GM19395 (cell line): ENCODE data around the gene XPO5.
"Not testable (repeated sequence)": the region's sequence is repeated elsewhere in the genome, so short reads cannot be mapped to it uniquely, and the experiment has no call there.

Experiments used
- ATAC-seq: cut with Tn5 transposase; IDR thresholded peaks from one replicate; pipeline ENCODE4 v1.9.1; 2021; ENCODE audit warnings: mild to moderate bottlenecking, moderate library complexity; ENCODE audit not compliant: unreplicated experiment

XPO5 gene

GRCh38 chr6:43499028-43499815, 76.6 kb downstream of the XPO5 start:
- no peak for ATAC-seq

GRCh38 chr6:43498291-43498690, 77.5 kb downstream of the XPO5 start:
- ATAC-seq, result not testable (repeated sequence)

- ATAC-seq, result no peak
Observed at GRCh38 chr6:43497689-43498088, 78.1 kb downstream of the XPO5 start.

- no peak for ATAC-seq
Observed at GRCh38 chr6:43497129-43497396, 78.8 kb downstream of the XPO5 start.

- ATAC-seq, result no peak
Observed at GRCh38 chr6:43496370-43497128, 79.3 kb downstream of the XPO5 start.

GRCh38 chr6:43495409-43495941, 80.4 kb downstream of the XPO5 start:
- ATAC-seq, result no peak

- ATAC-seq, result no peak
Observed at GRCh38 chr6:43494766-43495165, 81.1 kb downstream of the XPO5 start.

- no peak for ATAC-seq
Observed at GRCh38 chr6:43494321-43494720, 81.5 kb downstream of the XPO5 start.

GRCh38 chr6:43493833-43494232, 82.0 kb downstream of the XPO5 start:
- ATAC-seq, result no peak

GRCh38 chr6:43493230-43493629, 82.6 kb downstream of the XPO5 start:
- ATAC-seq, result no peak

GRCh38 chr6:43492673-43493072, 83.2 kb downstream of the XPO5 start:
- ATAC-seq, result no peak

GRCh38 chr6:43491750-43492661, 83.8 kb downstream of the XPO5 start:
- ATAC-seq, result no peak

- no peak for ATAC-seq
Observed at GRCh38 chr6:43490523-43490939, 85.3 kb downstream of the XPO5 start.

GRCh38 chr6:43489277-43490072, 86.4 kb downstream of the XPO5 start:
- ATAC-seq, result no peak

- ATAC-seq, result no peak
Observed at GRCh38 chr6:43488667-43489276, 87.1 kb downstream of the XPO5 start.

GRCh38 chr6:43481591-43482236, 94.1 kb downstream of the XPO5 start:
- ATAC-seq, result no peak

- no peak for ATAC-seq
Observed at GRCh38 chr6:43481075-43481474, 94.8 kb downstream of the XPO5 start.

- no peak for ATAC-seq
Observed at GRCh38 chr6:43478008-43478372, 97.8 kb downstream of the XPO5 start.

- peak; percentile 93 for ATAC-seq
Observed at GRCh38 chr6:43477235-43478007, 98.4 kb downstream of the XPO5 start, which contains the start of gene TJAP1. TSS of gene TJAP1 (plus strand) at chr6:43477570. CDS start at chr6:43499002, 21,432 bp downstream.
